ENCODE measurements around the gene FER.

Gene FER

GRCh38 chr5:108953940-108954339 lies 206.2 kb downstream of the FER start:
- in situ Hi-C loops (cut with HindIII; ENCODE audit: low sequenced_read_pairs): no loop called here
- no peak for DNase-seq (ENCODE audit: low read depth, low spot score)
- TF ChIP-seq, protein P1, sequence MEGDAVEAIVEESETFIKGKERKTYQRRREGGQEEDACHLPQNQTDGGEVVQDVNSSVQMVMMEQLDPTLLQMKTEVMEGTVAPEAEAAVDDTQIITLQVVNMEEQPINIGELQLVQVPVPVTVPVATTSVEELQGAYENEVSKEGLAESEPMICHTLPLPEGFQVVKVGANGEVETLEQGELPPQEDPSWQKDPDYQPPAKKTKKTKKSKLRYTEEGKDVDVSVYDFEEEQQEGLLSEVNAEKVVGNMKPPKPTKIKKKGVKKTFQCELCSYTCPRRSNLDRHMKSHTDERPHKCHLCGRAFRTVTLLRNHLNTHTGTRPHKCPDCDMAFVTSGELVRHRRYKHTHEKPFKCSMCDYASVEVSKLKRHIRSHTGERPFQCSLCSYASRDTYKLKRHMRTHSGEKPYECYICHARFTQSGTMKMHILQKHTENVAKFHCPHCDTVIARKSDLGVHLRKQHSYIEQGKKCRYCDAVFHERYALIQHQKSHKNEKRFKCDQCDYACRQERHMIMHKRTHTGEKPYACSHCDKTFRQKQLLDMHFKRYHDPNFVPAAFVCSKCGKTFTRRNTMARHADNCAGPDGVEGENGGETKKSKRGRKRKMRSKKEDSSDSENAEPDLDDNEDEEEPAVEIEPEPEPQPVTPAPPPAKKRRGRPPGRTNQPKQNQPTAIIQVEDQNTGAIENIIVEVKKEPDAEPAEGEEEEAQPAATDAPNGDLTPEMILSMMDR (IDR thresholded peaks at IDR 0.05; ENCODE audit: low read depth, low read length): no peak
- no peak overlapping the region for H3K4me3 ChIP-seq (ENCODE audit: low read depth, low read length)

DNA sequence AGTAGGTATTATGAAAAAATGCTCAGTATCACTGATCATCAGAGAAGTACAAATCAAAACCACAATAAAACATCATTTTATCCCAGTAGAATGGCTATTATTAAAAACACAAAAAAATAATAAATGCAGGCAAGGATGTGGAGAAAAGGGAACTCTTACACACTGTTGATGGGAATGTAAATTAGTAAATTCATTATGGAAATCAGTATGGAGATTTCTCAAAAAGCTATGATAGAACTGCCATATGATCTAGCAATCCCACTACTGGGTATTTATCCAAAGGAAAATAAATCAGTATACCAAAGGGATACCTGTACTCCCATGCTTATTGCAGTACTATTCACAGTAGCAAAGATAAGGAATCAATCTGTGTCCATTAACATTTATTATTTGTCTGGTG lies 209.6 kb downstream of the FER start:
- in situ Hi-C loops (cut with HindIII; ENCODE audit: low sequenced_read_pairs): no loop called here
- no peak overlapping the region for H3K4me3 ChIP-seq (ENCODE audit: low read depth, low read length)
- TF ChIP-seq, protein P1 (IDR thresholded peaks at IDR 0.05; ENCODE audit: low read depth, low read length): no peak
- no peak for DNase-seq (ENCODE audit: low read depth, low spot score)

DNA sequence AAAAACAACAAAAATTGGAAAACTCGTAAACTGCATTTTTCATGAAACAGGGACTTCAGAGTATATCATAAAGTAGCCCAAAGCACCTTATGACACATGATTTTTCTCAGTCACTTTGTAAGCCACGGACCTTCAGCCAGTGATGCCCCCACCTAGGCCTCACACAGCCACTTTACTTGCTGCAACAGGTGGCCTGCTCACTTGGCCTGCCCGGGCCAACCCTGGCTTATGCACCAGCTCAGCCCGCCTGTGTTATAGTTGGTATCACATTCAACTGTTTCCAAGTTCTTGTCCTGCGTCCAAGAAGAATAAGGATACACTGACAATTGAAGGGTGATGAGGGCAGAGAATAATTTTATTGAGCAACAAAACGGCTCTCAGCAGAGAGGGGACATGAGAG lies 219.2 kb downstream of the FER start:
- no peak for DNase-seq (ENCODE audit: low read depth, low spot score)
- H3K4me3 ChIP-seq (ENCODE audit: low read depth, low read length): no peak overlapping the region
- TF ChIP-seq, protein P1 (IDR thresholded peaks at IDR 0.05; ENCODE audit: low read depth, low read length): no peak
- in situ Hi-C loops (cut with HindIII; ENCODE audit: low sequenced_read_pairs): no loop called here

DNA sequence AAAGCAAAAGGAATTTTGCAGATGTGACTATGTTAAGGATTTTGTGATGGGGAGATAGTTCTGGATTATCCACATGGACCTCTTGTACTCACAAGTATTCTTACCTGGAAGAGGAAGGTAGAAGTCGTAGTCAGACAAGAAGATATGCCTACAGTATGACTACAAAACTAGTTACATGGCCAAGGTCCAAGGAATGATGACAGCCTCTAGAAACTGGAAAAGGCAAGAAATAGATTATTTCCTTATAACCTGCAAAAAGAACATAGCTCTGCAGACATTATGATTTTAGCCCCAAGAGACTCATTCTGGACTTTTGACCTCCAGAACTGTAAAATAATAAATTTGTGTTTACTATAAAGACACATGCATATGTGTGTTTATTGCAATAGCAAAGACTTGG lies 226.9 kb downstream of the FER start:
- TF ChIP-seq, protein P1 (IDR thresholded peaks at IDR 0.05; ENCODE audit: low read depth, low read length): no peak
- DNase-seq (ENCODE audit: low read depth, low spot score): no peak
- H3K4me3 ChIP-seq (ENCODE audit: low read depth, low read length): no peak overlapping the region
- in situ Hi-C loops (cut with HindIII; ENCODE audit: low sequenced_read_pairs): no loop called here

GRCh38 chr5:108975697-108976096 lies 228.0 kb downstream of the FER start:
- no peak for DNase-seq (ENCODE audit: low read depth, low spot score)
- H3K4me3 ChIP-seq (ENCODE audit: low read depth, low read length): no peak overlapping the region
- TF ChIP-seq, protein P1 (IDR thresholded peaks at IDR 0.05; ENCODE audit: low read depth, low read length): no peak
- in situ Hi-C loops (cut with HindIII; ENCODE audit: low sequenced_read_pairs): no loop called here

DNA sequence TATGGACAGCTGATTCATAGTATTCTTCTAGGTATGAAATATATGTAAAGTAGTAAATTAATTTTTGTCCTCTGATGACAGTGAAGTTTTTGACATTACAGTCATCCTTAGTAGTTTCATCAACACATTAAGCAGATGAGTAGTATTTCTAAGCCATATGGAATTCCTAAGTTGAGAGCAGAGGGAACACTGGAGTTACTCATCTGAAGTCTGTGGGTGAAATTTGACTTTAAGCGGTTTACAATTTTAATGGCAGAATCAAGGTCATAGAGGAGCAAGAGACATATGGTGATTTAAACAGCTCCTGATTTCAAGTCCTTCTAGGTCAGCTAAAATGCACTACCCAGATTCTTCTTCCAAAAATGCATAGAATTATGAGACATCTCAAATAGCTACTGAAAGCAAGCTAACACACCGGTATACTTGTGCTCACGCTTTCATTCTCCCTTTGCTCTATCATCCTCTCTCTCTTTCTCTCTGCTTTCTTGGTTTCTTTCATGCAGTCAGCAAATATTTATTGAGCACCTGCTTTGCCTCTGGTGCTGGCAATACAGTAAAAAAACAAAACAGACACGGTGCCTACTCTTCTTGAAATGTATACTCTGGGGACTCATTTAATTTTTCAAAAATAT lies 235.9 kb downstream of the FER start:
- DNase-seq (ENCODE audit: low read depth, low spot score): peak; percentile 14
- TF ChIP-seq, protein P1 (IDR thresholded peaks at IDR 0.05; ENCODE audit: low read depth, low read length): no peak
- no peak overlapping the region for H3K4me3 ChIP-seq (ENCODE audit: low read depth, low read length)
- in situ Hi-C loops (cut with HindIII; ENCODE audit: low sequenced_read_pairs): no loop called here

Data from astrocyte of the spinal cord (primary cell).